Measurements from ENCODE around the gene CPTP.

GRCh38 chr1:1306661-1307260 is 17.8 kb upstream of the CPTP start:
- TF ChIP-seq POLR2A (IDR thresholded peaks at IDR 0.05; ENCODE audit: low read length): no peak
- no peak for TF ChIP-seq GATA1 (IDR thresholded peaks at IDR 0.05; ENCODE audit: low read depth, low read length)

Measured in erythroblast (primary cell).